ENCODE measurements around the gene NDUFS6.

NDUFS6 gene

GRCh38 chr5:1818784-1819183 is 17.6 kb downstream of the NDUFS6 start:
- Histone ChIP-seq H3K27me3 (ENCODE audit: control insufficient read depth, insufficient read depth, low read length) (no peaks in the 10 kb centered on the region), H3K4me1 (ENCODE audit: control insufficient read depth, insufficient read depth, low read length) (no peaks in the 10 kb centered on the region), H3K9ac (ENCODE audit: low read length) (no peak overlapping the region), H3K36me3 (ENCODE audit: control insufficient read depth, insufficient read depth, low read length) (peaks cover 10% of the 10 kb centered on the region), H3K9me3 (ENCODE audit: control insufficient read depth, low read length) (no peaks in the 10 kb centered on the region), H3K4me3 (ENCODE audit: low read length) (no peak overlapping the region)

DNA sequence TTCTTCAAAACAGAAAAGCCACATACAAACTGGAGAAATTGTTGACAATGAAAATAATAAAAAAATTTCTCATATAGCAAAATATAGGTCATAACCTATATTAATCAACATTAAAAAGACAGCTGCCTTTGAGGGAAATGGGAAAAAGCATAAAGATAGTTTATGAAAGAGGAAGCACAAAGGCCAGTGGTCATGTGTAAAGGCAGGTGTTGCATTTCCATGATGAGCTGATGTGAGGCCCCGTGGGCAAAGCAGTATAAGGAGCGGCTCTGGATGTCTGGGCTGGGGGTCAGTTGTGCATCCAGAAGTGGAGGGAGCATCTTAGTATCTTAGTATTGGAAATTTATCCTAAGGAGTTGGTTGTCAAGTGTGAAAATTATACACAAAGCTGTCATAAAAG is 18.3 kb downstream of the NDUFS6 start:
- H3K36me3 ChIP-seq (ENCODE audit: control insufficient read depth, insufficient read depth, low read length), result peaks cover 6% of the 10 kb centered on the region

DNA sequence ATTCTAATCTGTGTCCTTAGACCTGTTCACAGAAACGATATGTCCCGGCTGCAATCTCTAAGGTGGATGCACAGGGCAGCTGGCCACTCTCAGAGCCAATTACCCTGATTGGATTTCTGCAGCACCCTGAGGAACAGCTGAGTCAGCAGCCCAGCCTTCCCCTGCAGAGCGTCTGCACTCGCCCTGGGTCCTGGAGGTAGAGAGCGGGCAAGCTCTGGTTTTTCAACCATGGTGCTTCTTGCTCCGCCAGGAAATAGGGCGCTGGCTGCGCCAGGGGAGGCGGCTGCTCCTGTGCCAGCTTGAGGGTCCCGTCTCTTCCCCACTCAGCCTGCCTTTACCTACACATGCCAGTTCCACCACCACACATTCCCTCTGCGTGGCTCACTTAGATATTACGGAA is 19.2 kb downstream of the NDUFS6 start:
- H3K4me3 ChIP-seq (ENCODE audit: low read length), result no peak overlapping the region
- H3K27me3 ChIP-seq (ENCODE audit: control insufficient read depth, insufficient read depth, low read length), result no peaks in the 10 kb centered on the region
- peaks cover 6% of the 10 kb centered on the region for H3K36me3 ChIP-seq (ENCODE audit: control insufficient read depth, insufficient read depth, low read length)
- no peaks in the 10 kb centered on the region for H3K9me3 ChIP-seq (ENCODE audit: control insufficient read depth, low read length)
- H3K9ac ChIP-seq (ENCODE audit: low read length), result no peak overlapping the region
- no peaks in the 10 kb centered on the region for H3K4me1 ChIP-seq (ENCODE audit: control insufficient read depth, insufficient read depth, low read length)

More for the DNA sequence above, 18.3 kb downstream of the NDUFS6 start:
- Histone ChIP-seq H3K4me1 (ENCODE audit: control insufficient read depth, insufficient read depth, low read length) (no peaks in the 10 kb centered on the region), H3K9ac (ENCODE audit: low read length) (no peak overlapping the region), H3K9me3 (ENCODE audit: control insufficient read depth, low read length) (no peaks in the 10 kb centered on the region), H3K27me3 (ENCODE audit: control insufficient read depth, insufficient read depth, low read length) (no peaks in the 10 kb centered on the region), H3K4me3 (ENCODE audit: low read length) (no peak overlapping the region)

DNA sequence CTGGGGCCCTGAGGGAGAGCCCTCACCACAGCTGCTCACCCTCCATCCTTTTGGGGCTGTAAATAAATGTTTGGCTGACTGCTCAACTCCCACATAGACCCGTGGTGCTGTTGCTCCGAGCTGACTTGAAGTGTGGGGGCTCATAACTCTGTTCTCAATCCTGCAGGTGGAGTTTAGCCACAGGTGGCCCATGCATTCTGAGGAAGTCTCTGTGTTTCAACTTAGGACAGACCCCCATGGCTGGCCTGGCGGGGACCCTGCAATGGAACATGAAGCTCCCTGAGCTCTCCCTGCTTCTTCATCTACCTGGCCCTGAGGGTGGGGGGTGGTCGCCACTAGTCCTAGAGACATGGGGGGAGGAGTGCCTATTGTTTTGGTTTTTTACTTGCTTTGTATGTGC is 19.7 kb downstream of the NDUFS6 start:
- peaks cover 3% of the 10 kb centered on the region for H3K36me3 ChIP-seq (ENCODE audit: control insufficient read depth, insufficient read depth, low read length)

DNA sequence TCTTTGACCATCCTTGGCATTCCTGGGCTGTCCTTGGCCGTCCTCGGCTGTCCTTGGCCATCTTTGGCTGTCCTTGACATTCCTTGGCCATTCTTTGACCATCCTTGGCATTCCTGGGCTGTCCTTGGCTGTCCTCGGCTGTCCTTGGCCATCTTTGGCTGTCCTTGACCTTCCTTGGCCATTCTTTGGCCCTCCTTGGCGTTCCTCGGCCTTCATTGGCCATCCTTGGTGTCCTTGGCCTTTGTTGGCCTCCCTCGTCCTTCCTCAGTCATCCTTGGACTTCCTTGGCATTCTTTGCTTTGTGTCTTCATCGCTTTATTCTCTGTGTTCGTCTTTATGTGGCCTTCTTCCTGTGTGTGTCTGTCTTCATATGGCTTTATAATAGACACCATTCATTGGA is 20.7 kb downstream of the NDUFS6 start:
- Histone ChIP-seq H3K4me3 (ENCODE audit: low read length) (no peak overlapping the region), H3K27me3 (ENCODE audit: control insufficient read depth, insufficient read depth, low read length) (no peaks in the 10 kb centered on the region), H3K36me3 (ENCODE audit: control insufficient read depth, insufficient read depth, low read length) (no peaks in the 10 kb centered on the region)

More for the DNA sequence above, 19.7 kb downstream of the NDUFS6 start:
- Histone ChIP-seq H3K9me3 (ENCODE audit: control insufficient read depth, low read length) (no peaks in the 10 kb centered on the region), H3K4me1 (ENCODE audit: control insufficient read depth, insufficient read depth, low read length) (no peaks in the 10 kb centered on the region), H3K4me3 (ENCODE audit: low read length) (no peak overlapping the region), H3K27me3 (ENCODE audit: control insufficient read depth, insufficient read depth, low read length) (no peaks in the 10 kb centered on the region), H3K9ac (ENCODE audit: low read length) (no peak overlapping the region)

DNA sequence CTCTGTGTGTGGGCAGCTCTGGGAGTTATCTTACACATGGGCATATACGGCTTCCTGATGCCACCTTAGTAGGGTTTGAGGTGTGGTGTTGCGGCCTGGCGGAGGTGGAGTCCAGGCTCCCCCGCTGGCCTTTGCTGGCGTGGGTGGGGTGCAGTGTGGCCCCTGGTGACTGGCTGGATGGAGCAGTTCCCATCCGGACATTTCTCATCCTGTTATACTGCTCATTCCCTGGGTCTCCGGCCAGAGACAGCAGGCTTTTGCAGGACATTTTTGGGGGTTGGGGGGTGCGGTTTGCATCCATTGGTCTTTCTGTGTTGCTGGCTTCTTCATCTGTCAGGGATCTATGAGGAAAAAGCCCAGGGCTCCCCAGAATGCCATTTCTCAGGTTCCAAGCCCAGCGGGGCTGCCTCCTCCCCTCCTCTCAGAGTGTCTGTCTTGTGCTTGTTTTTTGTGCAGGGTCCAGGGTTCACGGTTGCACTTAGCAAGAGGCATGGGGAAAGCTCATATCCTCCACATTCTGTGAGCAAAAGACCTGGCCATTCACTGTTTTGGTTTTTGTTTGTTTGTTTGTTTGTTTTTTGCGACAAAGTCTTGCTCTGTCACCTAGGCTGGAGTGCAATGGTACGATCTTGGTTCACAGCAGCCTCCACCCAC is 22.3 kb downstream of the NDUFS6 start:
- Histone ChIP-seq H3K27me3 (ENCODE audit: control insufficient read depth, insufficient read depth, low read length) (no peaks in the 10 kb centered on the region), H3K9me3 (ENCODE audit: control insufficient read depth, low read length) (no peaks in the 10 kb centered on the region), H3K4me1 (ENCODE audit: control insufficient read depth, insufficient read depth, low read length) (no peaks in the 10 kb centered on the region), H3K4me3 (ENCODE audit: low read length) (no peak overlapping the region), H3K9ac (ENCODE audit: low read length) (no peak overlapping the region), H3K36me3 (ENCODE audit: control insufficient read depth, insufficient read depth, low read length) (no peaks in the 10 kb centered on the region)

More for the DNA sequence above, 20.7 kb downstream of the NDUFS6 start:
- Histone ChIP-seq H3K4me1 (ENCODE audit: control insufficient read depth, insufficient read depth, low read length) (no peaks in the 10 kb centered on the region), H3K9me3 (ENCODE audit: control insufficient read depth, low read length) (no peaks in the 10 kb centered on the region), H3K9ac (ENCODE audit: low read length) (no peak overlapping the region)

- Histone ChIP-seq H3K4me3 (ENCODE audit: low read length) (no peak overlapping the region), H3K4me1 (ENCODE audit: control insufficient read depth, insufficient read depth, low read length) (no peaks in the 10 kb centered on the region), H3K27me3 (ENCODE audit: control insufficient read depth, insufficient read depth, low read length) (no peaks in the 10 kb centered on the region), H3K36me3 (ENCODE audit: control insufficient read depth, insufficient read depth, low read length) (no peaks in the 10 kb centered on the region), H3K9me3 (ENCODE audit: control insufficient read depth, low read length) (no peaks in the 10 kb centered on the region), H3K9ac (ENCODE audit: low read length) (no peak overlapping the region)
Measured at GRCh38 chr5:1824109-1824821, 23.1 kb downstream of the NDUFS6 start.

- Histone ChIP-seq H3K4me1 (ENCODE audit: control insufficient read depth, insufficient read depth, low read length) (no peaks in the 10 kb centered on the region), H3K9me3 (ENCODE audit: control insufficient read depth, low read length) (no peaks in the 10 kb centered on the region), H3K36me3 (ENCODE audit: control insufficient read depth, insufficient read depth, low read length) (no peaks in the 10 kb centered on the region), H3K9ac (ENCODE audit: low read length) (no peak overlapping the region), H3K27me3 (ENCODE audit: control insufficient read depth, insufficient read depth, low read length) (no peaks in the 10 kb centered on the region), H3K4me3 (ENCODE audit: low read length) (no peak overlapping the region)
Measured at GRCh38 chr5:1824903-1825841, 24.0 kb downstream of the NDUFS6 start.

GRCh38 chr5:1826235-1826980 is 25.2 kb downstream of the NDUFS6 start:
- H3K9ac ChIP-seq (ENCODE audit: low read length), result no peak overlapping the region
- no peaks in the 10 kb centered on the region for H3K9me3 ChIP-seq (ENCODE audit: control insufficient read depth, low read length)
- peaks cover under 1% of the 10 kb centered on the region for H3K27me3 ChIP-seq (ENCODE audit: control insufficient read depth, insufficient read depth, low read length)
- H3K4me1 ChIP-seq (ENCODE audit: control insufficient read depth, insufficient read depth, low read length), result no peaks in the 10 kb centered on the region
- H3K4me3 ChIP-seq (ENCODE audit: low read length), result no peak overlapping the region
- H3K36me3 ChIP-seq (ENCODE audit: control insufficient read depth, insufficient read depth, low read length), result no peaks in the 10 kb centered on the region

DNA sequence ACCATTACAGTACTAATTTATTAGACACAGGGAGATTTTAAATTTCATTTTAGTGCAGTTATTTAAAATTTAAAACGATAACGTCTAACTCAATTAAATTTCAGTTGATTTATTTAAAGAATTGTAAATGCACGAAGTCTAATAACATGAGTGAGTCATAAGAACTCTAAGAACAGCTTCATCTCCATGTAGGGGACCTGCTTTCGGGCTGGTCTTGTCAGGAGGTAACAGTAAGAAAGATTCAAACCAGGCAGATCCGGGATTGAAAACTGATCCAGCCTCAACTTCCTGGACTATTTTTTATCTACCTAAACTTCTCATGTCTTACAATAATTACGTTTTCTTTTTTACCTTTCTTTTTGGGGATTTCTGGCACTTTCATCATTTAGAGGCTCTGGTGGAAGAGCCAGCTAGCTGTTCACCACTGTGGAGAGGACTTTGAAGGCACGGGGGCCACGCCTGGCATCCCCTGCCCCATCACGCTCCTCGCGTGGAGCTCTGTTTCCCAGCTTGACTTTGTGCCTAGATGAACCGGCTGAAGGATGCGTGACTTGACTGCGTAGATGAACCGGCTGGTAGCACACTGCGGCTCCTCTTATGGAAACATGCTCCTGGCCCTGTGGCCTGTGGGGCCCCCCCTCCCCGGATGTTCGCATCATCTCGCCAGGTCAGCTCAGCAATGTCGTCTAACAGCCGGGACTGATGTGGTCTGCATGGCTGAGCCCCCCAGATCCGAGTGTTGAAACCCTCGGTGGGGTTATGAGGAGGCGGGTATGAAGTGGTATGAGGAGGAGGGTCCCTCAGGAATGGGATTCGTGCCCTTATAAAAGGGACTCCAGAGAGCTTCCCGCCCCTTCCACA is 26.0 kb downstream of the NDUFS6 start:
- Histone ChIP-seq H3K9me3 (ENCODE audit: control insufficient read depth, low read length) (no peaks in the 10 kb centered on the region), H3K4me3 (ENCODE audit: low read length) (no peak overlapping the region), H3K9ac (ENCODE audit: low read length) (no peak overlapping the region), H3K27me3 (ENCODE audit: control insufficient read depth, insufficient read depth, low read length) (peaks cover 9% of the 10 kb centered on the region), H3K4me1 (ENCODE audit: control insufficient read depth, insufficient read depth, low read length) (no peaks in the 10 kb centered on the region), H3K36me3 (ENCODE audit: control insufficient read depth, insufficient read depth, low read length) (no peaks in the 10 kb centered on the region)

DNA sequence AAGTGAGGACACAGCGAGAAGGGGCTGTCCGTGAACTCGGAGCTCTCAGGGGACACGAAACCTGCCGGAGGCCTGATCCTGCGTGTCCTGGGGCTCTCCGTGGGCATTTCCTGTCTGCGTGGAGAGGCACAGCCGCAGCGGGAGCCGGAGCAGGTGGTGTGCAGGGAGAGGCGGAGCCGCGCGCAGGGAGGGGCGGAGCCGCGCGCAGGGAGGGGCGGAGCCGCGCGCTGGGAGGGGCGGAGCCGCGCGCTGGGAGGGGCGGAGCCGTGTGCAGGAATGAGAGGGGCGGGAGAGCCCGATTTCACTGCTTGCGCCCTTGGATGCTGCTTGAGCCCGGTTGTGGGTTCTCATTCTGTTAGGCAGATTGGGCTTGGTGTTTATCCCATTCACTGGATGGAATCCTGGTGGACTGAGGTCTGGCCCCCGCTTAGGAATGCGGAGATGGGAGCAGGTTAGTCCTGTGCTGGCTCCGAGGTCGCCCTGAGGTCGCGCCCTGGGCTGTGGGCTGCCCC is 26.7 kb downstream of the NDUFS6 start:
- H3K4me3 ChIP-seq (ENCODE audit: low read length), result no peak overlapping the region

More for the DNA sequence above, 26.7 kb downstream of the NDUFS6 start:
- H3K27me3 ChIP-seq (ENCODE audit: control insufficient read depth, insufficient read depth, low read length), result peaks cover 11% of the 10 kb centered on the region
- H3K36me3 ChIP-seq (ENCODE audit: control insufficient read depth, insufficient read depth, low read length), result no peaks in the 10 kb centered on the region
- no peak overlapping the region for H3K9ac ChIP-seq (ENCODE audit: low read length)
- no peaks in the 10 kb centered on the region for H3K4me1 ChIP-seq (ENCODE audit: control insufficient read depth, insufficient read depth, low read length)
- no peaks in the 10 kb centered on the region for H3K9me3 ChIP-seq (ENCODE audit: control insufficient read depth, low read length)
